Effector memory CD4-positive, alpha-beta T cell (primary cell): ENCODE results near the gene DAPK1.
"Not testable (repeated sequence)": the region's sequence is repeated elsewhere in the genome, so short reads cannot be mapped to it uniquely, and the experiment has no call there.

ENCODE experiments used
- DNase-seq, 3 donors: peaks; one replicate each; pipeline ENCODE4 v3.0.0-alpha.2; 2020
- H3K27ac ChIP-seq: 2 replicates; pipeline ENCODE4 v1.7.0; 2013; ENCODE audit warnings: mild to moderate bottlenecking, low read length, moderate library complexity; ENCODE audit not compliant: insufficient read depth, poor library complexity, severe bottlenecking
- H3K27me3 ChIP-seq: replicated peaks from 2 replicates; pipeline ENCODE4 v1.7.0; 2013; ENCODE audit warnings: mild to moderate bottlenecking, low read length; ENCODE audit not compliant: insufficient read depth, control insufficient read depth, poor library complexity, severe bottlenecking
- H3K36me3 ChIP-seq: 2 replicates; pipeline ENCODE4 v1.7.0; 2013; ENCODE audit warnings: mild to moderate bottlenecking, low read length, moderate library complexity; ENCODE audit not compliant: control insufficient read depth, insufficient read depth
- H3K4me1 ChIP-seq: 2 replicates; pipeline ENCODE4 v1.7.0; 2013; ENCODE audit warnings: low read length, mild to moderate bottlenecking; ENCODE audit not compliant: control insufficient read depth, insufficient read depth, poor library complexity, severe bottlenecking
- H3K4me3 ChIP-seq: 2 replicates; pipeline ENCODE4 v1.7.0; 2013; ENCODE audit warnings: low read length, low read depth, mild to moderate bottlenecking; ENCODE audit not compliant: insufficient read depth, poor library complexity, severe bottlenecking
- H3K9me3 ChIP-seq: 2 replicates; pipeline ENCODE4 v1.7.0; 2013; ENCODE audit warnings: mild to moderate bottlenecking, low read length, moderate library complexity; ENCODE audit not compliant: control insufficient read depth

The DAPK1 gene

GRCh38 chr9:87540444-87541105 is 42.9 kb downstream of the DAPK1 start:
- no peak for DNase-seq
- Histone ChIP-seq H3K9me3 (no peaks in the 10 kb centered on the region), H3K27me3 (no peaks in the 10 kb centered on the region), H3K27ac (no peak overlapping the region), H3K36me3 (no peaks in the 10 kb centered on the region), H3K4me3 (no peak overlapping the region), H3K4me1 (no peaks in the 10 kb centered on the region)

GRCh38 chr9:87541663-87542062 is 44.0 kb downstream of the DAPK1 start:
- DNase-seq = no peak

GRCh38 chr9:87542141-87542540 is 44.5 kb downstream of the DAPK1 start:
- no peaks in the 10 kb centered on the region for H3K9me3 ChIP-seq
- H3K4me1 ChIP-seq = no peaks in the 10 kb centered on the region
- H3K27me3 ChIP-seq = no peaks in the 10 kb centered on the region
- no peak for DNase-seq
- no peak overlapping the region for H3K4me3 ChIP-seq
- H3K36me3 ChIP-seq = no peaks in the 10 kb centered on the region
- no peak overlapping the region for H3K27ac ChIP-seq

More at GRCh38 chr9:87541663-87542062, 44.0 kb downstream of the DAPK1 start:
- Histone ChIP-seq H3K27ac (no peak overlapping the region), H3K36me3 (no peaks in the 10 kb centered on the region), H3K27me3 (no peaks in the 10 kb centered on the region), H3K4me3 (no peak overlapping the region), H3K4me1 (no peaks in the 10 kb centered on the region), H3K9me3 (no peaks in the 10 kb centered on the region)

- H3K27ac ChIP-seq = no peak overlapping the region
- no peaks in the 10 kb centered on the region for H3K9me3 ChIP-seq
- no peaks in the 10 kb centered on the region for H3K4me1 ChIP-seq
- no peaks in the 10 kb centered on the region for H3K27me3 ChIP-seq
- no peak for DNase-seq
- no peaks in the 10 kb centered on the region for H3K36me3 ChIP-seq
- H3K4me3 ChIP-seq = no peak overlapping the region
Measured at GRCh38 chr9:87543251-87543650, 45.6 kb downstream of the DAPK1 start.

GRCh38 chr9:87545858-87546257 is 48.2 kb downstream of the DAPK1 start:
- Histone ChIP-seq H3K36me3 (no peaks in the 10 kb centered on the region), H3K4me1 (no peaks in the 10 kb centered on the region), H3K27ac (no peak overlapping the region), H3K4me3 (no peak overlapping the region), H3K9me3 (no peaks in the 10 kb centered on the region), H3K27me3 (no peaks in the 10 kb centered on the region)
- DNase-seq = no peak

GRCh38 chr9:87546704-87547103 is 49.0 kb downstream of the DAPK1 start:
- Histone ChIP-seq H3K4me3 (no peak overlapping the region), H3K4me1 (no peaks in the 10 kb centered on the region), H3K27ac (no peak overlapping the region), H3K9me3 (no peaks in the 10 kb centered on the region), H3K27me3 (no peaks in the 10 kb centered on the region), H3K36me3 (no peaks in the 10 kb centered on the region)
- no peak for DNase-seq

GRCh38 chr9:87547671-87548081 is 50.0 kb downstream of the DAPK1 start:
- Histone ChIP-seq H3K4me1 (no peaks in the 10 kb centered on the region), H3K27ac (no peak overlapping the region), H3K9me3 (no peaks in the 10 kb centered on the region), H3K36me3 (no peaks in the 10 kb centered on the region), H3K27me3 (no peaks in the 10 kb centered on the region), H3K4me3 (no peak overlapping the region)
- no peak for DNase-seq

GRCh38 chr9:87548159-87548558 is 50.5 kb downstream of the DAPK1 start:
- Histone ChIP-seq H3K36me3 (no peaks in the 10 kb centered on the region), H3K9me3 (no peaks in the 10 kb centered on the region), H3K4me1 (no peaks in the 10 kb centered on the region), H3K4me3 (no peak overlapping the region), H3K27me3 (no peaks in the 10 kb centered on the region), H3K27ac (no peak overlapping the region)
- DNase-seq = no peak

GRCh38 chr9:87549088-87549487 is 51.4 kb downstream of the DAPK1 start:
- not testable (repeated sequence) for H3K4me1 ChIP-seq, H3K36me3 ChIP-seq, DNase-seq, H3K9me3 ChIP-seq, H3K4me3 ChIP-seq, H3K27me3 ChIP-seq, H3K27ac ChIP-seq

GRCh38 chr9:87549791-87550190 is 52.1 kb downstream of the DAPK1 start:
- Histone ChIP-seq H3K4me1 (no peaks in the 10 kb centered on the region), H3K4me3 (no peak overlapping the region)
- no peak for DNase-seq

More at GRCh38 chr9:87549791-87550190, 52.1 kb downstream of the DAPK1 start:
- no peak overlapping the region for H3K27ac ChIP-seq
- H3K27me3 ChIP-seq = no peaks in the 10 kb centered on the region
- no peaks in the 10 kb centered on the region for H3K36me3 ChIP-seq
- H3K9me3 ChIP-seq = no peaks in the 10 kb centered on the region
